ENCODE results near the gene ACACA. TPM values are rescaled to one million over a fixed set of nuclear protein-coding genes. Genes with fewer than 3 reads are reported as not detected.
"Not testable (repeated sequence)": the region's sequence is repeated elsewhere in the genome, so short reads cannot be mapped to it uniquely, and the experiment has no call there.

The ACACA gene
- total and polyA plus RNA-seq, 8 donors = 9.1 to 31.6 (median 13.1) TPM

- Histone ChIP-seq H3K36me3 (no peaks in the 10 kb centered on the region), H3K4me1 (no peaks in the 10 kb centered on the region), H3K4me3 (no peak overlapping the region), H3K27ac (no peak overlapping the region), H3K27me3 (no peaks in the 10 kb centered on the region), H3K9me3 (no peaks in the 10 kb centered on the region)
- peak in 1 of 4 donors; percentile 22 for ATAC-seq
- TF ChIP-seq CTCF (IDR thresholded peaks at IDR 0.05) = no peak
- 88 to 89% methylated on average over 8 of the region's 8 CpGs for WGBS, 2 donors
- intact Hi-C loops (cut with DNase I) = no loop called here
- DNase-seq = no peak
- no peak for FAIRE-seq
These were observed 260.3 kb downstream of the ACACA start for GRCh38 chr17:37146086-37147064.

DNA sequence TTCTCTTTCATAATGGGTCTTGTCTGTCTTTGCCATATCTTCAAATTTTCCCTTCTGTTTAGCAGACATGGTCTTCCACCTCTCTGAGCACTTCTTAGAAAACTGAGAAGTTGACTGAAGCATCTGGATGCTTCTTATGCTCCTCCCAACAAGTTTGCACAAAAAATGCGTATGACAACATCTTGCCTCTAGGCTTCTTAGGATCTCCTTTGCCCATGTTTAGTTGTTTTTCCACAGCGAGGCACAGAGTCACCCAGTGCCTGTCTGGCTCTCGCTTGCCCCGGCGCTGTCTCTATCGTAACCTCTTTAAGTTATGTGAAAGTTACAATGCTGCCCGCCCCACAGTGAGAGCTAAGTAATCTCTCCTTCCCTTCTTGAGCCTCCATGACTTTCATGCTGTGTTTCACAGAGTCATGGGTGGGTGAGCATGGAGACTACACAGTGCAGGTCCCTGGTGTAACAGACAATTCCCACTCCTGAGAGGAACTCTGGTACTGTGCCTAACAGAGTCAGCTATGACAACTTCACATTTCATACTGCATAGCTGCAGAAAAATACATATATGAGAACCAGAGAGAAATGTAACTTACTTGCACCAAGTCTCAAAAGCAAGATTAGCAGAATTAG is 262.4 kb downstream of the ACACA start:
- FAIRE-seq (no peak), ATAC-seq (no peak), DNase-seq (no peak)
- intact Hi-C loops (cut with DNase I) = no loop called here
- 96 to 97% methylated on average over 7 of the region's 7 CpGs for WGBS, 2 donors
- Histone ChIP-seq H3K4me1 (no peaks in the 10 kb centered on the region), H3K36me3 (no peaks in the 10 kb centered on the region), H3K4me3 (no peak overlapping the region), H3K9me3 (no peaks in the 10 kb centered on the region), H3K27ac (no peak overlapping the region), H3K27me3 (no peaks in the 10 kb centered on the region)
- TF ChIP-seq CTCF (IDR thresholded peaks at IDR 0.05) = no peak

GRCh38 chr17:37143558-37143957 is 263.1 kb downstream of the ACACA start:
- H3K27ac ChIP-seq; intact Hi-C loops (cut with DNase I); H3K4me1 ChIP-seq; H3K27me3 ChIP-seq; DNase-seq; H3K36me3 ChIP-seq; H3K4me3 ChIP-seq; H3K9me3 ChIP-seq; ATAC-seq; FAIRE-seq: not testable (repeated sequence)
- WGBS, 2 donors = 93 to 96% methylated on average over 3 of the region's 3 CpGs

DNA sequence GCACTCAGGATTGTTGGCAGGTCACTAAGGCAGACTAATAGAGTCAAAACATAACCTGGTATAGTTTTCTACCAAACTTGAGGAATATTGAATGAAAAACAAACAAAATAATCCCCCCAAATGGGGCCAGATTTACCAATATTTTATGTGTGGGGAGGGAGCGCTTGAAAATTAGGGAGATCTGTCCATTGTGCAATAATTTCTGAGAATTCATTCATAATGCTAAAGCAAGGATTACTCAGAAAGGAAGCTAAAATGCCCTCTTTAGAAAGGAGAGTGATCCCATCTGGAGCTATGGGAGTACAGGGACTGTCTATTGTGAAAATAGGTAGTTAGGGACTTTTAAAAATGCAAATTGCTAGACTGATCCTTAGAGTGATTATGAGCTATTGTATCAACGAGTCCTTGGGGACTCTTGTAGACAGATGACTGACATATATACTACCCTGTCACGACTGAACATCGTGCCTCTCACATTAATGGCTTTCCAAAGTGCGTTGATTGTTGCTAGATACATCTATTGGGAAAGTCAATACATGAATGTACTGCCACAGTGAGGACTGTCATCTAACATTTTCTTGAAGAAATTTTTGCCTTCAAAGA is 264.2 kb downstream of the ACACA start:
- Histone ChIP-seq H3K4me3 (no peak overlapping the region), H3K36me3 (no peaks in the 10 kb centered on the region), H3K4me1 (no peaks in the 10 kb centered on the region), H3K27me3 (no peaks in the 10 kb centered on the region), H3K9me3 (no peaks in the 10 kb centered on the region), H3K27ac (no peak overlapping the region)
- FAIRE-seq (no peak), DNase-seq (no peak), ATAC-seq (no peak)
- no peak for TF ChIP-seq CTCF (IDR thresholded peaks at IDR 0.05)
- WGBS, 2 donors = 91 to 94% methylated on average over 5 of the region's 5 CpGs
- intact Hi-C loops (cut with DNase I) = no loop called here

GRCh38 chr17:37138571-37139120 is 268.0 kb downstream of the ACACA start:
- WGBS, 2 donors = 77 to 82% methylated on average over 1 of the region's 1 CpG
- Histone ChIP-seq H3K36me3 (no peaks in the 10 kb centered on the region), H3K27ac (no peak overlapping the region), H3K27me3 (no peaks in the 10 kb centered on the region), H3K4me1 (no peaks in the 10 kb centered on the region), H3K4me3 (no peak overlapping the region), H3K9me3 (no peaks in the 10 kb centered on the region)
- intact Hi-C loops (cut with DNase I) = no loop called here
- DNase-seq (no peak), ATAC-seq (no peak), FAIRE-seq (no peak)
- no peak for TF ChIP-seq CTCF (IDR thresholded peaks at IDR 0.05)
